Renal pelvis (tissue), 4 donors: ENCODE data around the gene UCKL1. TPM values are rescaled to one million over a fixed set of nuclear protein-coding genes. Genes with fewer than 3 reads are reported as not detected.
"Not testable (repeated sequence)": the region's sequence is repeated elsewhere in the genome, so short reads cannot be mapped to it uniquely, and the experiment has no call there.

Source experiments
- DNase-seq: peaks from one replicate; pipeline ENCODE4 v3.0.0-alpha.2; 2013
- polyA plus RNA-seq, 3 donors: library from polyadenylated mRNA; unstranded; fragments of 120-200 nt; gene quantifications; one replicate each; pipeline ENCODE4 v1.2.1, GENCODE V29; 2013; ENCODE audit not compliant: insufficient read length in 3 of 3

UCKL1 gene
- polyA plus RNA-seq, 3 donors = 54.0 to 66.1 (median 64.6) TPM

DNA sequence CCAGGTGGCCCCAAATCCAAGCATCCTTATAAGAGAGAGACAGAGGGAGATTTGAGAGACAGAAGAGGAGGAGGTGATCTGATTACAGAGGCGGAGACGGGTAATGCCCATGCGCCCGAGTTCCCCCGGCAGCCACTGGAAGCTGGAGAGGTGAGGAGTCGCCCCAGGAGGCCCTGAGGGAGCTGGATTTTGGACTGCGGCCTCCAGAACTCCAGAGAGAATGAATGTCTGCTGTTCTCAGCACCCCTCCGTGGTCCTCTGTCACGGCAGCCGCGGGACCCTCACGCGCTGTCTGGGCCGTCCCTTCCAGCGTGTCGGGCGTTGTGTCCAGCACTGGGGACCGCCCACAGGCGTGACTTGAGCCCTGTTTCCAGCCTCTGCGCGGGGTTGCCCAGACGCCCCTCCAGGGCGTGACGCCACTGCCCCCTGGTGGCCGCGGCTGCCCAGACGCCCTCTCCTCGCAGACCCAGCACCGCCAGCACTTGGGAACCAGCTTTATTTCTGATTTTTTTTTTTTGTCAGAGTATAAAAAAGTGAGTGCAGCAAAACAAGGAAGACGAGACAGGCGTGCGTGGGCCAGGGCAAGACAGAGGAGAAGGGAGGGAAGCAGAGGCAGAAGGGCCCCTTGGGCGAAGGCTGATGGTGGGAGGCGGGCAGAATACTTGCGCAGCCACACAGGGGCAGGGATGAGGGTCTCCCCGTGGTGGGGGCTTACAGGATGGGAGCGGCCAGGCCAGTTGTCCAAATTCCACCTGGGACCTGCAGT, 17.6 kb upstream of the UCKL1 start:
- peak; percentile 86 for DNase-seq

DNA sequence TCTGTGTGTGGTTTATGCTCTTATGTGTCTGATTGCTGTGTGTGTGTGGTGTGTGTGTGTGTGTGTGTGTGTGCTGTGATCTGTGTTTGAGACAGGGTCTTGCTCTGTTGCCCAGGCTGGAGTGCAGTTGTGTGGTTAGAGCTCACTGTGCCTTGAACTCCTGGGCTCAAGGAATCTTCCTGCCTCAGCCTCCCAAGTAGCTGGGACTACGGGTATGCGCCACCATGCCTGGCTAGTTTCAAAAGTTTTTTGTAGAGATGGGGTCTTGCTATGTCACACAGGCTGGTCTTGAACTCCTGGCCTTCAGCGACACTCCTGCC, 16.9 kb upstream of the UCKL1 start:
- DNase-seq = no peak

DNA sequence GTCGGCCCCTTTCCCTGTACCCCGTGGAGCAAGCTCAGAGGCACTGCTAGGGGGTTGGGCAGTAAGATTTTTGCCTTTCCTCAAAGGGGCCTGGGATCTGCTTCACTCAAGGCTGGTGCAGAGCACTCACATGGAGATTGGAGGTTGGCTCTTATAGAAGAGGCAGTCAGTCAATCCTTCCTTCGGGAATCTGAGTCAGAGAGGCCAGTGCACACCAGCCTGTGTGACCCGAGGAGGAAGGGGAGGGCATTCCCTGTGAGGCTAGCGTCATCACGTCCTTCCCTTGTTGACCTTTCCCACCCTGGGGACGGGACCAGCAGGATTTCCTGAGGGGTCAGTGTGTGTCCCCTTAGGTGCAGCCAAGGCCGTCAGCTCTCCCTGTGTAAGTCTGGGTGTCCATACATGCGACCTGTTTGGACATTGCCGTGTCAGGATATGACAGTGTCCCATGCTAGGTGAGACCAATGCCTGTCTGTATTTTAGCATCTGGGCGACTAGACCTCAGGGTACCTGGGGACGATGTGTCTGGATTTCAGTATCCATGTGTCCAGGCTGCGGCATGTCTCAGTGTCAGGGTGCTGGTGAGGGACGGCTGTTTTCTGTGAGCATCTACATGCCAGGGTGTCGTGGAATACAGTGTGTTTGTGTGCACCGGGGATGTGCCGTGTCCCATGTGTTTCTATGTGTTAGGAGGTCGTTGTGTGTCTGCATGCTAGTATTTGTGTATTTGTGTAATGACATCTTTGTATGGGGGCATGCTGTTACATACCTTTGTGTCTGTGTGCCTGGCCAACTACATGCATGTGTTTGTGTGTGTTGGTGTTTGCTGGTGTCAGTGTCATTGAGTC, 16.3 kb upstream of the UCKL1 start:
- no peak for DNase-seq

DNA sequence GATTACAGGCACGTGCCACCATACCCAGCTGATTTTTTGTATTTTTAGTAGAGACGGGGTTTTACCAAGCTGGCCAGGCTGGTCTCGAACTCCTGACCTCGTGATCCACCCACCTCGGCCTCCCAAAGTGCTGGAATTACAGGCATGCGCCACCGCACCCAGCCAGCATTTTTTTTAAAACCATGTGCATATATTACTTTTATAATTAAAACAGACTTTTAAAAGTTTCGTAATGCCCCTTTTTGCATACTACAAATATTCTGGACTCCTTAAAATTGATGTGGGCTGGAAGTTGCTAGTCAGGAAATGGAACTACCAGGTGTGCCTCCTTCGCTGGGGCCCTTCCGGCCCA, 15.7 kb upstream of the UCKL1 start:
- DNase-seq = not testable (repeated sequence)

DNA sequence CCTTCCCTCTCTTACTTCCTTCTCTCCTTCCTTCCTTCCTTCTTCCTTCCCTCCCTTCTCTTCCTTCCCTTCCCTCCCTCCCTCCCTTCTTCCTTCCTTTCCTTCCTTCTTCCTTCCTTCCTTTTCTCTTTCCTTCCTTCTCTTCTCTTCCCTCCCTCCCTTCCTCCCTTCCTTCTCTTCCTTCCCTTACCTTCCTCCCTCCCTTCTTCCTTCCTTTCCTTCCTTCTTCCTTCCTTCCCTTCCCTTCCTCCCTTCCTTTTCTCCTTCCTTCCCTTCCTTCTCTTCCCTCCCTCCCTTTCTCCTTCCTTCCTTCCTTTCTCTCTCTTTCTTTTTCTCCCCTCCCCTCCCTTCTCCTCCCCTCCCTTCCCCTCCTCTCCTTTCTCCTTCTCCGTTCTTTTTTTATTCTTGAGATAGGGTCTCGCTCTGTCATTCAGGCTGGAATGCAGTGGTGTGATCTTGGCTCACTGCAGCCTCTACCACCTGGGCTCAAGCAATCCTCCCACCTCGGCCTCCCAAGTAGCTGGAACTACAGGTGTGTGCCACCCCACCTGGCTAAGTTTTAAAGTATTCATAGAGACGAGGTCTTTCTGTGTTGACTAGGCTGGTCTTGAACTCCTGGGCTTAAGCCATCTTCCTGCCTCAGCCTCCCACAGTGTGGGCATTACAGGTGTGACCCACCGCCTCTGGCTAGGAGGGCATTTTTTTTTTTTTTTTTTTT, 14.7 kb upstream of the UCKL1 start:
- DNase-seq = no peak

DNA sequence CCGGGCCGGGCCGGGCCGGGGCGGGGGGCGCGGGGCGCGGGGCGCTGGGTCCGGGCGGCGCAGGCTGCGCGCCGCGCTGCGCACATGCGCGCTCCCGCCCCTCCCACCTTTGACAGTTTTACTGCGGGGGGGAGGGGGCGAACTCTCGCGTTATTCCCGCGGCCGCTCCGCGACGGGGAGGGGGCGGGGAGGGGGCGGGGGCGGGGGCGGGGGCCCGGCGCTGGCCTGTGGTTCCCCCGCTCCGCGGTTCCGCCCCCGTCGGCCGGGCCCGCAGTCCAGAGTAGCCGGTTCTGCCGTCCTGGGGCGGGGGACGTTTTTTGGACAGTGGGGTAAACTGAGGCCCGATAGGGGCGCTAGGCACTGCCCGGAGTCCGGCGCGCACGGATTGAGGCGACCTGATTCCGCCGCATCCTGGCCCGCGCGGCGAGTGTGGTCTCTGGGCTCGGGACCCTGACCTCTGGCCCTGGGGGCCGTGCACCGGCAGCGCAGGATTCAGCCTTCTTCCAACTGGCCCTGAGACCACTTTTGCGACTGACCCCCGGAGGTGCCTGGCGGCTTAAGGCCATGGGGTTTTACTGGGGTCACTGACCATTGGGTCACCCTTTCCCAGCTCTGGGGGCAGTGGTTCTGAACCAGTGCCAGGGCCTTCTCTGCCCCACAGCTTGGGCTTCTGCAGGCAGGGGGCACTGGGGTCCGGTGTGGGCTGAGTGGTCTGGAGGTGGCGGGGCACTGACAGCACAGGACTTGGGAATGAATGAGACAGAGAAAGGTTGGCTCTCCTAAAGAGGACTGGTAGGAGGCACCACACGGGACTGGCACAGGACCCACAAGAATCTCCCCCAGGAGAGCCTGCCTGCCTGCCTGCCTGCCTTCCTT, 13.9 kb upstream of the UCKL1 start, which contains the start of gene ZNF512B:
Gene ZNF512B (minus strand): TSS at position 93 of the 876 bp plus-strand sequence. CDS start 1,980 bp downstream, outside the sequence.
- DNase-seq = no peak

DNA sequence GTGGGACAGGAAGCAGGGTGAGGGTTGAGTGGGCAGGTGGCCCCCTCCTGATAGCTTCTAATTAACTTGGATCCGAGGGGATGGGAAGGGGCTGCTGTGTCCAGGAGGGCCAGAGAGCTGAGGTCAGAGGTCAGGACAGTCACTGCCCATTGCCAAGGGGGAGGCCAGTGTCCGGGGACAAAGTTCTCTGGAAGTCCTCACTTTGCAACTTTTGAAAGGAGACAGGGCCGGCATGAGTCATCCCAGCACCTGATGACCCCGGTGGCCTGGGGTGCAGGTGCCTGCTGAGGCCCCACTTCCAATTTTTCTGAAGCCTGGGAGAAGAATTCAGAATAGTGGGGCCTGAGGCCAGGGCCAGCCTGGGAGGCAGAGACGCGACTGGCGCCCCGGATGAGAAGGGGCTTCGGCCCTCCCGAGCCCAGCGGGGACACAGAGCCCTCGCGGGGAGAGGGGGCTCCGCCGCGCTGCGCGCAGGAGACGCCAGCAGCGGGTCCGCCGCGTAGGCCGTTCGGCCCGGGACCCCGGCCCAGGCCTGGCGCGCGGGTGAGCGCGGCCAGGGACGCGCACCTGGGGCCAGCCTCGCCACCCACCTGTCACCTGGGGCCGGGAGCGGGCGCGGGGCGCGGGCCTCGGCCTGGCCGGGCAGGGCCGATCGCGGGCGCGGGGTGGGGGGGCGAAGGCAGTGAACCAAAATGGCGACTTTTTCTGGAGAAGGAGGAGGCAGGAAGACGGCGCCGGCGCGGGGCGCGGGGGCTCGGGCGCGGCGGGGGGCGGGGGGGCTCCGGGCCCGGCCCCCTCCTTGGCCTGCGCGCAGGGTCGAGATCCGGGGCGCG, 12.9 kb upstream of the UCKL1 start:
- DNase-seq = no peak

DNA sequence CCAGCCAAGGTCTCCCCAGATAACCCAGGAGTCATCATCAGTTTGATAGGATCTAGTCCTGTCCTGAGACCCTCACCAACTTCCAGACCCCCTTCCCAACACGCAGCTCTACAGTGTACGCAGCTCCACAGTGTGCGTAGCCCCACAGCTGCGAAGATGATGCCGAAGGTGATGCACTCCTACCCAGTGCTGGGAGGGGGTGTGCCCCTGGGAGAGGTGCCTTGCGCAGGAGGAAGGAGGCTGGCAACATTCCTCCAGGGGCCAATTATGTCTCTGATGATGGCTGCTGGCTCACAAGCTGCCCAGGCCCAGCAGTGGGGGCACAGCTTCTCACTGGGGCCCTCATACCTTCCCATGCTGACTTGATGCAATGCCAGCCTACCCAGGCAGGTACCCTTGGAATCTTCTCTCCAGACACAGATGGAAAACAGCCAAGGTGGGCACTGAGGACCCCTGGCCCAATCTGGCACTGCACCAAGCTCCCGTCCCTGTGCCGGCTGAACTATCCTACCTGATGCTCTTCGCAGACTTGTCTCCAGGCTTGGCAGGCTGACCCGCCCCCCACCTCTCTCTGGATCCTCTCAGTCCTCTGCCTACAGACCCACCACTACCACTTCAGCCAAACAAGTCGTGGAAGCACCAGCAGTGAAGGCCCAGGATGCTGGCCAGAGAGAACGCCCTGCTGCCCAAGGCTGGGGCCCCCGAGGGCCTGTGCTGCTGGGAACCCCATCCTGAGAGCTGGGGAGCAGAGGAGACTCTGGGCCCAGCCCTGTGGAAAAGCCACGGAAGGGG, 12.1 kb upstream of the UCKL1 start:
- DNase-seq = no peak

DNA sequence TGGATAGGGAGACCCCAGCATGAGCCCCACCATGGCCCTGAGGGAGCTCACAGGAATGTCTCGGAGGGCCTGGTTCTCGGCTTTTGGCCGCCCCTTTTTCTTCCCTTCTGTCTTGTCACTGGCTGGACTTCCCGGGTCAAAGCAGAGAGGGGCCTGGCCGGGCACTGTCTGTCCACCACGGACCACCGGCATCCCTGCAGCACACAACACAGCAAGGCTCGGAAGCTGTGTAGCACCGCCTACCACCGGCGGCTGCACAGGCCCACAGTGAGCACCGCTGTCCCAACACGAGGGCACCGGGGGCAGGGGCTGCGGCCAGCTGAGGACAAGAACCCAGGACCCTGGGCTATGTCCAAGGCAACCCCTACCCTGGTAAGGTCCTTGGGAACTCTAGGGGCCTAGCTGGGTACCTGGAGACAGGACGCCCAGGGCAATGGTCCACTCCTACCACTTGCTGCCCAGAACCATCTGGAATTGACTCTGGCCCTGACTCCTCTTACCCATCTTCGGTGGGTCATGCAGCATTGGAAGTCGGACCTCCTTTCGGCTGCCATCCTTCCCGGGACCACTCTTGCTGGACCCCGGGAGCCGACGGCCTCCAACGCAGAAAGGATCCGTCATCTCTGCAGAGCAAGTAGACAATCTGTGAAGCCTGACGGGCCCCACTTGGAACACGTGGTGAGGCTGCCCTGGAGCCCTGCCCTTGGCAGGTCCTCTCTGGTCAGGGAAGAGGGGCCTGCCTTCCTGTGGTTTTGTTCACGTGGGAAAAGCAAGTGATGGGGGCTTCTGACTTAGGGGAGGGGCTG, 11.3 kb upstream of the UCKL1 start:
- no peak for DNase-seq

DNA sequence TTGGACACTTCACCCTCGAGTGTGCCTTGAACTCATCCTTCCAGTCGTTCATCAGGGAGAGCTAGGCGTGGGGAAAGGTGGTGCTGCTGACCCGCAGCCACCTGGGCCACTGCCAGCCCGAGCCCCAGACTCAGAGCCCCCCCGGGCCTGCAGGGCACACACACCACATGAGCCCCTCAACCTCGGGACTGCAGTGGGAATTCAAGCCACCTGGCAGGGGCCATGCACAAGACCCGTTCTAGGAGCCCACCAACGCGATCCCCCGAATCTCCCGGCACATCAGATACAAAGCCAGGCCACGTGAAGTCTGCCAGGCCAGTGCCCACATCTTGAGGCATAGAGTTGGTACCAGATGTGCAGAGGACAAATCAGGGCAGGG, 10.7 kb upstream of the UCKL1 start:
- no peak for DNase-seq

DNA sequence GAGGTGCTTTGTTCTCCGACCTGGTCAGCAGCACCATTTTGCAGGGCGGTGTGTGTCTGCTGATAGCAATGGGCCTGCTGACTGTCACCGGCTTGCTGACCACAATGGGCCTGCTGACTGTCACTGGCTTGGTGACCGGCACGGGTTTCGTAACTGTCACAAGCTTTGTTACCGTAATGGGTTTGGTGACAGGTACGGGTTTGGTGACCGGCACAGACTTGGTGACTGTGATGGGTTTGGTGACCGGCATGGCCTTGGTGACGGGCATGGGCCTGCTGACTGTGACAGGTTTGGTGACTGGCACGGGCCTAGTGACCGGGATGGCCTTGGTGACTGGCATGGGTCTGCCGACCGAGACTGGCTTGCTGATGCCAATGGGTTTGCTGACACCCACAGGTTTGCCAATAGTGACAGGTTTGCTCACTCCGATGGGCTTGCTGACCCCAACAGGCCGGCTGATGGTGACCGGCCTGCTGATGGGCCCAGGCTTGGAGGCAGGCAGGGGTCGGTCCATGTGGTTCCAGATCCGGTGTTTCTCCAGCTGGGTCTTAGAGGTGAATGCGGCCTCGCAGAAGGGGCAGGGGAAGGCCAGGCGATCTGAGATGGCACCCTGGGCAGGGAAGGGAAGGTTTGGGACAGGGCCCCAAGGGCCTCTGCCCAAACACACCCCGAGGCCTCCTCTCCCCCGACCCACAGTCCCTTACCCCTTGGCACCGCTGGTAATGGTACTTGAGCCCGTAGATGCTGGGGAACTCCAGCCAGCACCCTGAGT, 10.1 kb upstream of the UCKL1 start:
- DNase-seq = no peak

DNA sequence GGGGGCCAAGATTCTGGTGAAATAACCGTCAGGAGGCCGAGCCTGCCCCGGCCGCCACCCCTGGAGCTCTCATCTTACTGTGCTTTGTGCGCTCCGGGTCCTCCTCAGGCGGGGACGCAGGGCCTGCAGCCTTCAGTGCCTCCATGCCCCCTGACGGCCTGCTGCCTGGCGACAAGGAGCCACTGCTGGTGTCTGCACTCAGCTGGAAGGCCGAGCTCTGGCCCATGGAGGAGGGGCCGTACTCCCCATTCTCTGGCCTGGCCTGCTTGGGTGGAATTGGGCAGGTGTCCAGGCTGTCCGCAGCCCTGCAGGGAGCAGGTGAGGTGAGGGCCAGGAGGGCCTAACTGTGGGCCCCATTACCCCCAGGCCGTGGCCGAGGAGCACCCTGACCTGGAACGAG, 8.2 kb upstream of the UCKL1 start:
- no peak for DNase-seq

DNA sequence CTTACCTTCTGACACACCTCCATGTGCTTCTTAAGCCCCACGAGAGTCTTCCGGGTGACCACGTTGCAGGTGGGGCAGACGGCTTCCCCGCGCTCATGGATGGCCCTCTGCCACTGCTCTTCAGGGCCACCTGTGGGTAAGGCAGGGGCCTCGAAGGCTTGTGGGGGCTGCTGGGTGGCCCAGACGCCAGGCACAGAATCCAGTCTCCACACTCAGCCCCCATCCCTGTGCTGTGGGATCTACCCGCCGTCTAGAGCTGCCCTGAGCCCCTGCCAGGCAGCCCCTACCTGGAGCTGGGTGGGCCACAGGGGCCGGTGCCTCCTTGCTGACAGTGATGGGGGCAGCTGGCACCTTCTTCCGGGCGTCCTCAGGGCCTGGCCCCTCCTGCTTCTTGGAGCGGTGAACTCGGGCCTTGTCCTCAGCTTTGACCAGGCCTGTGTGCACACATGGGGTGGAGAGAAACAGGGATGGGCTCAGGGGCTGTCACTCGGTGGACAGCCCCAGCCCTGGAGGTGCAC, 7.6 kb upstream of the UCKL1 start:
- no peak for DNase-seq

DNA sequence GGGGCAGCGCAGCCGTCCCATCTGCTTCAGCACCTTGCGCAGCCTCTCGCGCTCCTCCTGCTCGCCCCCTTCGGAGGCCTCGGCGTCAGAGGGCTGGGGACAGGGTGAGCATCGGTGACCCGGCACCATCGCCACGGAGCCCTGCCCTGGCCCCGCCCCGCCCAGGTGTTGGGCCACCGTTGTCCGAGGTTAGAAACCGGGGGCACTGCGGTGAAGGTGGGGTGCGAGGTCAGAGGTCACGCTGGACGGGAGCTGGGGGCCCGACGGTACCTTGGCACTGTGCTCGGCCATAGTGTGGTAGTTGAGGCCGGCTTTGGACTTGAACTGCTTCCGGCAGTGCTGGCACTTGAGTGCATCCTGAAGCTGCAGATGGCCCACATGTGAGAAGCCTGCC, 7.1 kb upstream of the UCKL1 start:
- DNase-seq = no peak

DNA sequence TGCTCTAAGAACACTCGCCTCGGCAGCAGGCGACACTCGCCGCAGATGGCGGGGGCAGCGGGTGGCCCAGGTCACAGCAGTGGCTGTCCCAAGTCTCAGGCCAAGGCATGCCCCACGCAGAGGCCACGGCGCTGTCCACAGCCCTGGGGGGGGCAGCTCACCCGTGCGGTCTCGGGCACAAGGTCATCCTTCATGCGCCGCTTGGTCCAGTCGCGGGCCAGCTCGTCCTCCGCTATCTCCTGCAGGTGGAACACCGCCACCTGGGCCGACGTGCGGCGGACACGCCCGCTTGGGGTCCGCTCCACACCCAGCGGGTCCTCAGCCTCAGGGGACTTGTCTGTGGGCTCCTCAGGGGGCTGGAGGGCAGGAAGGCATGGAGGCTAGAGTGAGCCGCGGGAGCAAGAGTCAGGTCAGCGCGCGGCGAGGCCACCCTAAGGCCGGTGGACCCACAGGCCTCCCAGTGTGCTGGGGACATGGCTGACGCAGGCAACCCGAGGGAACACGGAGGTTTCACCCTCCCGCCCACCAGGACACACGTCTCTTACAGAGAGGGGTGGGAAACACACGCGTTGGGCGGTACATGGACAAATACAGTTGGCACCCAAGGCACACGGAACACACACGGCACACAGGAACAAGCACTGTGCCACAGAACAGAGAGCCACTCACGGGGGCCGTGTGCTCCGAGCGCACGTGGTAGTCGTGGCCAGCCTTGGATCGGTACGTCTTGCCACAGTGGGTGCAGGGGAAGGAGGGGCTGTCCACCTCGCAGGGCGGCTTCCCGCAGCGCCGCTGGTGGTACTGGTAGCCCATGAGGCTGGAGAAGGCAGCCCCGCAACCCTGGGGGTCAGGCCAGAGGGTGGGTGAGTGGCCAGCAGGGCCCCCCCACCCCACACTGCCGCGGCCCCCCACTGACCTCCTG, 6.5 kb upstream of the UCKL1 start:
- DNase-seq = no peak

DNA sequence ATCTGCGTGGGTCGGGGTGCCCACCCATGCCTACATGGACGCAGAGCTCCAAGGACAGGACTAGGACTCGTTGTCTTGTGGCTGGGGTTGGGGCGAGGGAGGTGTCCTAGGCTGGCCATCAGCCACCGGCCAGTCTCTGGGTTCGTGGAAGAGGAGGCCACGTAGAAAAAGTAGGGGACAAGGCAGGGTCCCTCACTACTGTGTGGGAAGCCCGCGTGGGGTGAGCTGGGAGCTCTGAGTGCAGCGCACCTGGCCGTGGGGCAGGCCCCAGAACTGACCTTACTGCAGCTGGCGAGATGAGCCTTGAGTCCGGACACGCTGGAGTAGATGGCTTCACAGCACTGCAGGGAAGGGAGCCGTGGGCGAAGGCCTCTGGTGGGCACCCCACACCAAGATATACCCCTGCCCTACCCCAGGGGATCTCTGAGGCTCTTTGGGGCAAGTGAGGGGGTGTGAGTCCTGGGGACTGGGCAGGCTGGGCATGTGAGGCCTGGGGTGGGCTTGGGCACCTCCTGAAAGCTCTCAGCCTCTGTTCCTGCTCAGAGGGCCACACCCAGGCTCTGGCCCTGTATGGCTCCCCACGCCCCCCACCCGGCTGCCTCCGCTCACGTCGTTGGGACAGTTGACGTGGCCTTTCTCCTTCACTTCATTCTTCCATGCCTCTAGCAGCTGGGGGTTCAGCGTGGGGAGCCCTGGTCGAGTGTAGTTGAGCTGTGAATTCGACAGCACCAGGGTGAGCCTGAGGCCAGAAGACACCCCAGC, 5.6 kb upstream of the UCKL1 start:
- no peak for DNase-seq
